T follicular helper cell (primary cell): ENCODE results near the gene UQCRC1.

ENCODE experiments used
- DNase-seq: peaks from one replicate; pipeline ENCODE4 v3.0.0-alpha.2; 2020; ENCODE audit warnings: low read depth
- total RNA-seq, 2 experiments: gene quantifications; one replicate each; lab custom pipeline; 2026; lab: John Stamatoyannopoulos, UW

UQCRC1 gene
- 96.2 to 119 reads per million in 2 experiments for total RNA-seq

DNA sequence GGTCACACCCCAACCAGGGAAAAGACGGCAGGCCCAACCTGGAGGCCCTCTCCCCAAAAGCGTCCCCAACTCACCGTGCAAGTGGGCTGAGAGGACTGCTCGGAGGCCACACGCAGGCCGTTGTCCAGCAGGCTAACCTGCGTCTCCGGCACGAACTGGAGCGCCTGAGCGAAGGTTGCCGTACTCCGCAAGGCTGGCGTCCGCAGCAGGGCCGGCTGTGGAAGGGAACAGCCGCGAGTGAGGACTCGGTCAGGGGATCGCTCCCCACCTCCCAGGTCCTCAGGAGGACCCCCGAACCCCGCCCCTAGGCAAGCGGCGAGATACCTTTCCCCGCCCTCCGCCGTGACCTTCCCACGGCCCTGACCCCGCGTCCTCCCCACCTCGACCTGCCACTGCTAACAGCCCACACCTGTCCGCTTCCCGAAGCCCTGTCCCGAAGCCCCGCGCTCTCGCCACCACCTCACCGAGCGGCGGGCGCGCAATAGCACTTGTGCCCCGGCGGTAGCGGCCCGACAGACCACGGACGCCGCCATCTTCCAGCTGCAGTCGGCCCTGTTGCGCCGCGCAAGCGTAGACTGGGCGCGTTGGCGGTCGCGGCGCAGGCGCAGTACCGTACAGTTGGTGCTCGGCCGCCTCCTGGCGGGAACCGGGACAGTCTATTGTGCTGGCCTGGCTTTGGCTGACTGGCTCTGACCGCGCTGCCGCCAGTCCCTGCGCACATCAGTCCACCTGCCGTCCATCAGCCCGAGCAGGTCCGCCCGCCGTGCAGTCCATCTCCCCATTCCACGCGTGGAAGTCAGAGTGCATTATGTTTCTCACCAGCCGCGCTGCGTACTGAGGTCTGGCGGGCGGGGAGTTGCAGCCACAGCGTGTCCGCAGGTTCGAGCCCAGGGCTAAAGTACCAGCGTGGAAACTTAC, at the start of gene UQCRC1:
Gene UQCRC1 (minus strand): TSS at position 559 of the 918 bp plus-strand sequence. CDS start 26 bp downstream, at position 533.
- DNase-seq = peak; percentile 85

GRCh38 chr3:48656841-48657281, 47.4 kb upstream of the UQCRC1 start:
- peak; percentile 19 for DNase-seq

- DNase-seq = peak; percentile 75
These were observed 46.8 kb upstream of the UQCRC1 start for GRCh38 chr3:48656061-48656840.

DNA sequence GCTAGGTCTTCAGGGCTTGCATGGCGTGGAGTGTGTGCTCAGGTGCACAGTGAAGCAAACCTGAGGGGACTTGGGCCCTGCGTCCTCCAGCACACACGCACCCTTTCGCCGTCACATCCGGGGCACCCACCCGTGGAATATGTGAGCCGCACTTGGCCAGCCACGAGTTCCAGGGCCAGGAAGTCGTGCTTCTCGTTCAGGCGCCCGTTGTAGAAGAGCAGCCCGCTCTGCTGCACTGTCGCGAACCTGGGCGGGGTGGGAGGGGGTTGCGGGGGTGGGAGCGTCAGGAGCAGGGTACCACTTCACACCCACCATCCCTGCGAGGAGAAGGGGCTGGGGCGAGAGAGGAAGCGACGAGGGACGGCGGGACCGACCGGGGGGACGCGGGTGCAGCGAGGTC, 46.2 kb upstream of the UQCRC1 start:
- peak; percentile 24 for DNase-seq

DNA sequence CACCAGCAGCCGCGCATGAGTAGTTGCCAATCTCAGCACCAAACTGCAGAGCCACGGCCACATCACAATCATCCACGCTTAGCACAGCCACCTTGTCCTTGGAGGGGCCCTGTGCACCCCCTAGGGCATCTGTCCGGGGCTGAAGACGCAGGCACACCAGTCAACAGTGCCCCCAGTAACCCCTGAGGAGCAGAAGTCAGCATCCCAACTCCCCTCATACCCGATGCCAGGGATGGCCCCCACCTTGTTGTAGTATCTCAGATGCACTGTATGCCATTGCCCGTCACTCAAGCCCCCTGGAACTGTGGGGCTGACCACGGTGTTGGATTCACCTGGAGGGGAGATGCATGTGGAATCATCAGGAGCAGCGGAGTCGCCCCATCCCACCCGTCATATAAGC, 45.6 kb upstream of the UQCRC1 start:
- DNase-seq = no peak

DNA sequence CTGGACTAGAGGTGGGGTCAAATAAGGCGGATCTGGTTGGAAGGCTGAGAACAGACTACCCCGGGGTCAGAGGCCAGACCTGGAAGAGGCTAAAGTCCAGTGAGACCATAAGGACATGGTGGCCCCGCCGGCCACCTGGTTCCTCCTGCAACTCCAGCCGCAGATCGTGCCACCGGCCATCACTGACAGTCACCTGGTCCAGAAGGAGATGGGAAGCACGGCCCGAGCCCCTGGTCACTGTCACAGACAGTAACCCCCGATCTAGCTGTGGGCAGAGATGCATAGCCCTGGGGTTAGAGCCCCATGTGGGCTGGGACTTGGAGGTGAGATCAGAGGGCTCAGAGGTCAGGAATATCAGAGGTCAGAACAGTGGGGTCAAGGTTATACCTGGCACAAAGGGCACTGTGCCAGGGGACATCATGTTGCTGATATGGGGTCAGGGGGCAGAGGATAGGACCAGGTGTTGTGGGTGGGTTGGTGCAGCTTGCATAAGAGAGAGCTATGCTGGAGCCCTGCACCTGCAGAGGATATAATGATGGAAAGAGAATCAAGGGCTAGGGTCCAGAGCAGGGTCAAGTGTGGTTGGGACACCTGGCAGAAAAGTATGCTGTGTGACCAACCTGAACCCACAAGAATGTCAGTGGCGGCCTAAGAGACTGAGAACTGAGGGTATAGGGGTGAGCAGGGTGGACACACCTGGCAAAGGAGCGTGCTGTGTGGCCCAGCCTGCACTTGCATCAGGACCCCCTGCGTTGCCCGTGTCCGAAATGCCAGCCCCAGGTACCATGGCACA, 43.7 kb upstream of the UQCRC1 start:
- no peak for DNase-seq

- DNase-seq = no peak
These were observed 42.3 kb upstream of the UQCRC1 start for GRCh38 chr3:48651771-48652170.

DNA sequence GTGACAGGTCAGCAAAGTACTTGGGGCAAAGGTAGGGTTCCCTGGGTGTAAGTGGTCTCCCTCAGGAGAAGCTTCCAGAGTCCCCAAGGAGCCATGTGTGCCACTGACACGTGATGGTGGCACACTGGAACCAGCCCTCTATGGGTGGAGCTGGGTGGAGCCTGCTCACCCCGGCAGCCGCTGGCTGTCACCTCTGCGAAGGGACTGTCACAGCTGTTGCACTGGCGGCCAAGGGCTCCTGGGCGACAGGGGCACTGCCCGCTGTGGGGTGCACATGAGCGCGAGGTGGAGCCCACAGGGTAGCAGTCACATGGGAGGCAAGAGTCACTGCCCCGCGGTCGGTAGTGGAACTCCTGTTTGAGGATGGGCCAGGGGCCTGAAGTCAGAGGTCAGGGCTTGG, 41.3 kb upstream of the UQCRC1 start:
- DNase-seq = no peak

GRCh38 chr3:48648188-48648850, 38.9 kb upstream of the UQCRC1 start:
- no peak for DNase-seq

- no peak for DNase-seq
These were observed 38.3 kb upstream of the UQCRC1 start for GRCh38 chr3:48647714-48648113.

DNA sequence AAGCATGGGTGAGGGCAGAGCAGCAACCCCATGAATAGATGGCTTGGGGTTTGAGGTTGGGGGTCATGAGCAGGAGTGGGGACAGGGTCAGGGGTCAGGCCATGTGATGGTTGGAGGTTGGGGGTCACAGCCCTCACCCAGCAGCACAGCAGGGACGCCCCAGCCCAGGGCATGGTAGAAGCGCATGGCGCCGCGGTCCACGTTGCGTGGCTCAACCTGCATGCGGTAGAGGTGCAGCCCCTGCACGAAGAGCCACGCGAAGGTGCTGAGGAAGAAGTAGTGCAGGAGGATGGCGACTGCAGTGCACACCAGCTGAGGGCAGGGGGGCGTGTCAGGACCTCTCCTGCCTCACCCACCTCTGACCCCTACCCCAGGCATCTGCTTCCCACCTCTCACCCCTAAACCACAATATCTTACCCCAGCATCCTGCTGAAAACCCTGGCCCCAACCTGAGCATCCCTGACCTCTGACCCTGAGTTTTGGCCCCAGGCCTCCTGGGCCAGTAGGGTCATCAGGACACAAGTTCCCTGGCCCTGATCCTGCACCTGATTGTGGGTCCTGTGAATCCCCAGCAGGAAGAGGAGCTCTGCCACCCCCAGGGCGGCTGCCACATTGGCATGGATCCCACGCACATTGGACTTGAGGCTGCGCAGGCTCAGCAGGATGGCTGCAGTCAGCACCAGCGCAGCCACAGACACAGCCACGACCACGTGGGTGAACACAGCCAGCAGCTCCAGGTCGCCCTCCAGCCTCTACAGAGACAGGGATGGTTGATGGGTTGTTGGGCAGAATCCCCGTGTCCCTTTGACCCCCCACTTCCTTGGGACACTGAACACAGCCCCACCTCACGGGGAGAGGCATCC, 35.7 kb upstream of the UQCRC1 start:
- DNase-seq = no peak

DNA sequence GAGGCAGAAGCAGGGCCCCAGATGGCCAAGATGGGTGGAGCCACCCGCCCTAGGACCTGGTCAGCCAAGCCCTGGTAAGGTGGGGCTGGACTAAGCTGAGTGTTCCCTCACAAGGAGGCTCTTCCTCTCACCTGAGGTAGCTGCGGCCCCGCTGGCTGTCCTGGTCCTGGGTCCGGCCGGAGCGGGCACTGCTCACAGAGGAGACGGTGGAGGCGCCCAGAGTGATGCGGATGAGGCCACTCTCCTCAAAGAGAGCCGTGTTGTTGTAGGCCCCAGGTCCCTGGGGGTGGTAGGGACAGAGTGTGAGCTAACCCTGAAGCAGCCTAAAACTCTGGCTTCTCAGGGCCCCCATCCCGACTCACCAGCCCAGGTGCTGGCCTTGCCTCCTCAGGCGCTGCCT, 33.2 kb upstream of the UQCRC1 start:
- no peak for DNase-seq

DNA sequence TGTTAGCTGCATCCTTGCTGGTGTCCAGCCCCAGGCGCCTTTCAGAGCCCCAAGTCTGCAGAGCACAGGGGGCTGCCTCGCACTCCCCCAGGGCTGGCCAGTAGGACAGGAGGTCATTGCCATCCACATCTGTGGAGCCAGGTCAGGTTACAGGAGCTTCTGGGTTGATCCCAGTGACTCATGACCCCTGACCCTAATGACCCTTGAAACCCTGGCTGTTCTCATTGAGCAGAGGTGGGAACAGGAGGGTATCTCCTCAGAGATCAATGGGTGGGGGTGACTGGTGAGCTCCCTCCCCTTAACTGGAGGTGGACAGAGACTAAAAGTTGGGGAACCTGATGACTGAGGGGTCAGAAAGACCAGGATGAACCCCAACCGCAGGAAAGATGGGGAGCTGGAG, 31.9 kb upstream of the UQCRC1 start:
- DNase-seq = no peak

DNA sequence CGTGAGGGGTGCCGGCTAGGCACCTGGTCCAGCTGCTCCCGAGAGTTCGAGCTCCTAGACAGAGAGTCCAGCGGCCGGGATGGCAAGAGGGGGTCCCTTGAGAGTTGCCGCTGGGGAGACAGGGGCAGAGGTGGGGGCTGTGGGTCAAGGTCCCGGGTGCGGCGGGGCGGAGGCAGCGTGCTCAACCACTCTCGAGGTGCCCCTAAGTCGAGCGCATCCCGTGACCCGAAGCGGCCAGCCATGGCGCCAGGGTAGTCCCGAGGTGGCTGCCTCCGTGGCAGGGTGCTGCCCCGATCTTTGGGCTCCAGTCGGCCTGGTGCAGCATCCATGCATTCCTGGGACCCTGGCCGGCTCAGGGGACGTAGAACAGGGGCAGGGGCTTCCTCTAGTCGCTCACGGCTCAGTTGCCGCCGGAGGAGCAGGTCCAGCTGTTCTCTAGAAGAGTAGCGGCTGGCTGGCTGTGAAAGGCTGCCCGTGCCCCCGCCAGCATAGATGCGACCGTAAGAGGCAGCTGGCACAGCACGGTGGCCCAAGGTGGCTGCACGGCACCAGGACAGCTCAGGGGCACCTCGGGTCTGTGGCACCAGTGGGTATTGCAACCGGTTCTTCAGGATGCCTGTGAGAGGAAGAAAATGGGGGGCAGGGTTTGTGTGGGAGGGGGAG, 30.6 kb upstream of the UQCRC1 start:
- no peak for DNase-seq

DNA sequence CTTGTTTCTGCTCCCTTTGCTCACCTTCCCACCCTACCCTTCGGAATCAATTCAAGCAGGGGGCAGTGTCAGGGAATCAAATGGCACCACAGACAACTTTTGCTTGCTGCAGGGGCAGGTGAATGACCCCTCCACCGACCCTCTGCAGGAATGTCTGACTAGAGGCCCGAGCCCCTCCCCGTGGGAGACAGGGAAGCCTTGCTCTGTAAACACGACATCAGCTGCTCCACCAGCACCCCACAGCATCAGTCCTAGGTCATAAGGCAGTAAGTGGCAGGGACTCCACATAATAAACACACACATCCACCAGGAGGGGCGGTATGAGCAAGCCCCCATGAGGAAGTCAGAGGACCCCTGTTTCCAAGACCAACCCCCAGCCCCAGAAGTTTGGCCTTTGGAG, 27.9 kb upstream of the UQCRC1 start:
- no peak for DNase-seq

GRCh38 chr3:48636149-48636655, 26.8 kb upstream of the UQCRC1 start:
- no peak for DNase-seq

GRCh38 chr3:48635222-48636021, 26.0 kb upstream of the UQCRC1 start, which contains the start of gene SLC26A6:
TSS of gene SLC26A6 (minus strand) at chr3:48635461. CDS start at chr3:48635393, 68 bp downstream.
- peak; percentile 88 for DNase-seq

DNA sequence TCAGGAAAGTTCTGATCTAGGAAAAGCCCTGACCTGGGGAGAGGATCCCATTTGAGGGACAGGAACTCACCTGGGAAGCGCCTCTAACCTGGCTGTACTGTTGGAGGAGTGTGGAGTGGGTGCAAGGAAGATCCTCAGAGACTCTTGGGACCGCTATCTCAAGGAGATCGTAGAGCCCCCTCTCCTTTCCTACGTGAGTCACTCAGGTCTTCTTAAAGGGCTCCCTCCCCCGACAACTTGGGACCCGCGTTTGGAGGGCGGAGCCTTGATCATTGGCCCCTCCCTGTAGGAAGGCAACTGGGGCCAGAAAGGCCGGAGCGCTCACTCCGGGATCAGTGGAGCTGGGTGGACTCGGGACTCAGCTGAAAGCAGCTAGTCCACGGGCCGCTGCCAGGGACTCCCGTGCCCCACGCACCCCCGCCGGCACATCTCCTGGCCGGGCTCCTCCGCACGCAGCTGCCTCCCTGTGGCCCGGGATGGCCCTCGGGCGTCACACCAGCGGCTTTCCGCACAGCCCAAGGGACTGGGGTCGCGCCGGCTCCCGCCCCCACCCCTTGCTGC, 25.3 kb upstream of the UQCRC1 start:
- DNase-seq = peak; percentile 14
